ENCODE results near the gene LAMA2.

DNA sequence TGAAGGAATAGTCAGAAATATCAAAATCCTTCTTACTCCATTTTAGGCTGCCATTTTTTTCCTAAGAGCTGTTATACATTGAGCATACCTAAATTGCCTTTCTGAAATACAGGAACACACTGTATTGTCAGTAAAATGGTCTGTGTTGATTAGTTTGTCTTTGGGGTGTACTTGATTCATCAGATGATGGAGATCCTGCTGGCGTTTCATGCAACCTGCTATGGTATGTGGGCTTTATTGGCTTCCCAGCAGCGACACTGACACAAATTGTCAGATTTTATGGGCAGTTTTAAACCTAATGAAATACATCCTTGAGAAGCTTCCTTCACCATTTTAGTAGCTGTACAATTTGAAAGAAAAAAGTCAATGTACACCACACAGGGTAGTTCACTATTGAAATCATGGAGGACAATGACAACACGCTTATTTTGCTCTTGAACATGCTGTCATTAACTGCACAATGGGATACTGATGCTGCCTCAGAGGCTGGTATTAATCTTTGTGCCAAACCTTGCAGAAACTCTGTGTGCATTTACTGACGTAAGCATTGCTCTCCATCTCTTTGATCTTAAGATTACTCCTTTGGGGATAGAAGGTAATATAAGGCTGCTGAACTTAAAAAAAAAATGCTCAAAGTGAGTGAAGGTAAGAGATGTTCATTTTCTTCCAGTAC, 124.9 kb downstream of the LAMA2 start:
- TF ChIP-seq SUZ12 (IDR thresholded peaks at IDR 0.05; ENCODE audit: extremely low read depth, insufficient read depth, insufficient read length) (no peak), ZNF274 (IDR thresholded peaks at IDR 0.05; ENCODE audit: low read depth, low read length) (no peak), YY1 (IDR thresholded peaks at IDR 0.05; ENCODE audit: insufficient read depth, insufficient read length) (no peak)

Measured in NT2/D1 (cell line).